Measurements from ENCODE around the gene UBE2R2.
A peak's percentile ranks its signal among the peaks of the same experiment; 100 is the strongest.
"Not testable (repeated sequence)": the region's sequence is repeated elsewhere in the genome, so short reads cannot be mapped to it uniquely, and the experiment has no call there.

The UBE2R2 gene

DNA sequence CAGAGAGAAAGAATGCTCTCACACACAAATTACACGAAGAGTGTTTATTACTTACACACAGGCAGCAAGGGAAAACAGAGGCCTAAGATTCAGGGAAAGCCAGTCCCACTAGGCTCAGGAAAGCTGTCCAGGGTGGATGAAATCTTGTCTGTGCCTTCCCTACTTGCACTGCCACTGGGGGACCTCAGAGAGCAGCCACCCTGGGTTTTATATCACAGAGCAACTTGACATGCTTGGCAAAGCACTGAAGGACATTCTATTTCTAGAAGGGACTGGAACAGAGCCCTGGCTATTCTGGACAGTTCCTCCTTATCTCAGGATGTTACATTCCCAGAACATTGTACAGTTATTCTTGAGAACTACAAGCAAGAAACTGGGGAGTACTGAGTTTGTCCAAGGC lies 29.1 kb upstream of the UBE2R2 start:
- H3K27me3 ChIP-seq (replicated peaks; ENCODE audit: control insufficient read depth, insufficient read depth, low read length), result no peaks in the 10 kb centered on the region; the same call in none of the 2 replicates

GRCh38 chr9:33789429-33789828 lies 27.5 kb upstream of the UBE2R2 start:
- not testable (repeated sequence) for H3K4me3 ChIP-seq (replicated peaks; ENCODE audit: low read depth, low read length); H3K36me3 ChIP-seq (ENCODE audit: control insufficient read depth, insufficient read depth, low read length); H3K27me3 ChIP-seq (replicated peaks; ENCODE audit: control insufficient read depth, insufficient read depth, low read length); DNase-seq (ENCODE audit: extremely low read depth, insufficient read length)

More for the DNA sequence above, 29.1 kb upstream of the UBE2R2 start:
- no peak for DNase-seq (ENCODE audit: extremely low read depth, insufficient read length)
- no peak overlapping the region for H3K4me3 ChIP-seq (replicated peaks; ENCODE audit: low read depth, low read length)
- peak; percentile 13 for TF ChIP-seq CTCF (IDR thresholded peaks at IDR 0.05; ENCODE audit: insufficient read depth, low read length, poor library complexity, severe bottlenecking)
- no peaks in the 10 kb centered on the region for H3K36me3 ChIP-seq (ENCODE audit: control insufficient read depth, insufficient read depth, low read length)

GRCh38 chr9:33791117-33791516 lies 25.8 kb upstream of the UBE2R2 start:
- peaks cover 2% of the 10 kb centered on the region; the same call in 1 of the 2 replicates for H3K27me3 ChIP-seq (replicated peaks; ENCODE audit: control insufficient read depth, insufficient read depth, low read length)
- no peak overlapping the region for H3K4me3 ChIP-seq (replicated peaks; ENCODE audit: low read depth, low read length)
- no peak for TF ChIP-seq CTCF (IDR thresholded peaks at IDR 0.05; ENCODE audit: insufficient read depth, low read length, poor library complexity, severe bottlenecking)
- no peaks in the 10 kb centered on the region for H3K36me3 ChIP-seq (ENCODE audit: control insufficient read depth, insufficient read depth, low read length)
- no peak for DNase-seq (ENCODE audit: extremely low read depth, insufficient read length)

DNA sequence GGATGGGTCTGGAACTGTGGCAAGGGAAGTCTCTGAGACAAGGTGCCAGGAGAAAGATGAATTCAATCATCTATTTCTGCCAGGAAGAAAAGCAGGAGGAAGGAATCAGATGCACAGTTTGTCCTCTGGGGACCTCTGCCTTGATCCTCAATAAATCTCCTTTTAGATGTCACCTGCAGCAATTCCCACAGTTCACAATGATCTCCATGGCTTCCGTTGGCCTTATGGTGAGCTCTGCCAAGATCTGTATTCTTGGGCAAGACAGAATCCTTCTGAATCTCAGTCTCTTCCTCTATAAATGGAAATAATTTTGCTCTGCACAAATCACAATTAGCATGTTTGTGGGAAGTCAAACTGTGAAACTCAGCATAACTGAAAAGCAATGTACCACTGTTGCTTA lies 23.5 kb upstream of the UBE2R2 start:
- not testable (repeated sequence) for DNase-seq (ENCODE audit: extremely low read depth, insufficient read length); H3K27me3 ChIP-seq (replicated peaks; ENCODE audit: control insufficient read depth, insufficient read depth, low read length); H3K36me3 ChIP-seq (ENCODE audit: control insufficient read depth, insufficient read depth, low read length); H3K4me3 ChIP-seq (replicated peaks; ENCODE audit: low read depth, low read length)

DNA sequence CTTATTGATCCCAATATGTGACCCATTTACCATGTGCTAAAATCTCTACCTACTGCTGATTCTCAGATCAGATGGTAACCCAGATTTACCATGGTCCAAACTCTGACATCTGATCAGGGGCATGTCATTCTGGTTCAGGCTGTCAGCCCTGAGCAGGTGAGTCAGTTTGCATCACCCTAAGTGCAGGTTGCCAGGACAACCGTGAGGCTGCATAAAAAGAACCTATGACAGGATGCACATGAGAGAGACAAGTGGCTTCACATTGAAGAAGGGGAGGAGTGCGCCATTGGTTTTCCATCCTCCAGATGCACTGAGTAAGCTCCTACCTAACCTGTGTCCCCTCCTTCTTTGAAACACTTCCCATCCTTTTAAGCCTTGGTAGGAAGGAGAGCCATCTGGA lies 22.4 kb upstream of the UBE2R2 start:
- TF ChIP-seq CTCF (IDR thresholded peaks at IDR 0.05; ENCODE audit: insufficient read depth, low read length, poor library complexity, severe bottlenecking), result no peak
- Histone ChIP-seq H3K27me3 (replicated peaks; ENCODE audit: control insufficient read depth, insufficient read depth, low read length) (peaks cover 5% of the 10 kb centered on the region), H3K4me3 (replicated peaks; ENCODE audit: low read depth, low read length) (no peak overlapping the region), H3K36me3 (ENCODE audit: control insufficient read depth, insufficient read depth, low read length) (no peaks in the 10 kb centered on the region)
- no peak for DNase-seq (ENCODE audit: extremely low read depth, insufficient read length)

GRCh38 chr9:33795281-33795680 lies 21.7 kb upstream of the UBE2R2 start, which contains the start of gene PRSS3:
Gene PRSS3, plus strand, starts transcription at chr9:33795561. Its CDS starts 13 bp downstream, at chr9:33795574.
- H3K36me3 ChIP-seq (ENCODE audit: control insufficient read depth, insufficient read depth, low read length), result no peaks in the 10 kb centered on the region

More at GRCh38 chr9:33795281-33795680, 21.7 kb upstream of the UBE2R2 start, which contains the start of gene PRSS3:
- Histone ChIP-seq H3K4me3 (replicated peaks; ENCODE audit: low read depth, low read length) (no peak within 1 kb of the TSS), H3K27me3 (replicated peaks; ENCODE audit: control insufficient read depth, insufficient read depth, low read length) (peaks cover 5% of the 10 kb centered on the region)
- TF ChIP-seq CTCF (IDR thresholded peaks at IDR 0.05; ENCODE audit: insufficient read depth, low read length, poor library complexity, severe bottlenecking), result no peak
- no peak for DNase-seq (ENCODE audit: extremely low read depth, insufficient read length)
